Panc1 (cell line): ENCODE results near the gene C16orf86. TPM values are rescaled to one million over a fixed set of nuclear protein-coding genes. Genes with fewer than 3 reads are reported as not detected.

Source experiments
- ATAC-seq: fragments of 200-7000 bp; cut with Tn5 transposase; 2 replicates; pipeline ENCODE4 v1.9.1; 2020; ENCODE audit warnings: mild to moderate bottlenecking, moderate library complexity
- BruUV-seq: library from RNA; stranded (reverse); fragments of 400-500 nt; replicated peaks from 2 replicates; lab custom pipeline; 2021; lab: Mats Ljungman, UMichigan
- CTCF ChIA-PET: fragments of 300-600 bp; sonication (Branson Sonifier 250); formaldehyde crosslinking; loops from one replicate; lab custom pipeline; 2022; ENCODE audit warnings: antibody characterized with exemption; lab: Charles Lee
- POLR2A ChIA-PET: fragments of 300-600 bp; sonication (Branson Sonifier 250); formaldehyde crosslinking; loops from one replicate; lab custom pipeline; 2022; ENCODE audit warnings: antibody characterized with exemption; lab: Charles Lee
- DNase-seq: peaks from one replicate; pipeline ENCODE4 v3.0.0-alpha.2; 2010; ENCODE audit warnings: low read depth, low spot score
- H3K27ac ChIP-seq: 2 replicates; pipeline ENCODE4 v1.5.1; 2011; ENCODE audit warnings: mild to moderate bottlenecking, low read length, inconsistent platforms
- H3K27me3 ChIP-seq: fragments of 200-500 bp; sonication (Bioruptor generic); 2 replicates; pipeline ENCODE4 v1.6.0; 2014; ENCODE audit warnings: low read length, inconsistent platforms; ENCODE audit not compliant: control insufficient read depth, insufficient read depth
- H3K36me3 ChIP-seq: fragments of 200-500 bp; sonication (Bioruptor generic); 2 replicates; pipeline ENCODE4 v1.5.1; 2014; ENCODE audit warnings: inconsistent platforms, mild to moderate bottlenecking, low read length, moderate library complexity; ENCODE audit not compliant: control insufficient read depth, insufficient read depth
- H3K4me1 ChIP-seq: 2 replicates; pipeline ENCODE4 v1.5.1; 2011; ENCODE audit warnings: inconsistent platforms, mild to moderate bottlenecking, low read length, moderate library complexity; ENCODE audit not compliant: control insufficient read depth, insufficient read depth
- H3K4me3 ChIP-seq, 2 experiments: 2 replicates each; pipeline ENCODE4 v1.5.1; 2011 to 2012; ENCODE audit warnings: low read depth in 2 of 2, low read length in 2 of 2, mild to moderate bottlenecking in 2 of 2, inconsistent platforms in 1 of 2, moderate library complexity in 1 of 2
- H3K9me3 ChIP-seq: fragments of 200-500 bp; sonication (Bioruptor generic); 2 replicates; pipeline ENCODE4 v1.5.1; 2014; ENCODE audit warnings: low read depth, mild to moderate bottlenecking, inconsistent platforms, low read length, moderate library complexity; ENCODE audit not compliant: control insufficient read depth, insufficient read depth
- POLR2AphosphoS5 ChIP-seq: IDR thresholded peaks from 2 replicates; pipeline ENCODE4 v1.6.1; 2012; ENCODE audit warnings: mild to moderate bottlenecking, low read depth, low read length, moderate library complexity
- REST ChIP-seq, 2 experiments: IDR thresholded peaks; 2 replicates each; pipeline ENCODE4 v1.6.1; 2011 to 2012; ENCODE audit warnings: low read depth in 2 of 2, control low read depth in 1 of 2, low read length in 1 of 2, mild to moderate bottlenecking in 1 of 2, moderate library complexity in 1 of 2; ENCODE audit not compliant: insufficient read depth in 1 of 2
- TCF7L2 ChIP-seq: IDR thresholded peaks from 2 replicates; pipeline ENCODE4 v1.6.1; 2011; ENCODE audit warnings: mild to moderate bottlenecking, low read depth, low read length, inconsistent platforms
- in situ Hi-C: cut with HindIII; loops from 2 replicates; pipeline ENCODE4 v1.10.0; 2016; ENCODE audit warnings: low sequenced_read_pairs, low pct_unique_long_range_greater_than_20kb
- intact Hi-C: fragments of 100-400 bp; cut with micrococcal nuclease; formaldehyde crosslinking; loops from one replicate; pipeline ENCODE4 v1.10.0; 2022; ENCODE audit not compliant: unreplicated experiment
- total RNA-seq: library from RNA; stranded (reverse); gene quantifications from one replicate; pipeline ENCODE4 v1.2.1, GENCODE V29; 2021; ENCODE audit not compliant: unreplicated experiment
- TF ChIP-seq, protein P1 (sequence below): fragments of 450-650 bp; IDR thresholded peaks from 2 replicates; pipeline ENCODE4 v1.5.1; 2017; ENCODE audit warnings: mild to moderate bottlenecking

The C16orf86 gene
- total RNA-seq, 1 experiment from 2014 or later: 0.80 TPM

GRCh38 chr16:67713647-67714273 is 47.1 kb downstream of the C16orf86 start:
- intact Hi-C loops: no loop called here
- Histone ChIP-seq H3K27ac (no peak overlapping the region), H3K36me3 (peaks cover 4% of the 10 kb centered on the region), H3K27me3 (no peaks in the 10 kb centered on the region), H3K9me3 (no peaks in the 10 kb centered on the region), H3K4me3 (no peak overlapping the region), H3K4me1 (no peaks in the 10 kb centered on the region)
- in situ Hi-C loops: no loop called here
- CTCF ChIA-PET: no interaction called here
- DNase-seq: no peak
- no peak for ATAC-seq
- BruUV-seq: no TSS peak
- TF ChIP-seq REST (IDR thresholded peaks at IDR 0.05; ENCODE audit: insufficient read depth in 1 of 2, low read depth in 2 of 2, low read length in 1 of 2): no peak
- TF ChIP-seq, protein P1, sequence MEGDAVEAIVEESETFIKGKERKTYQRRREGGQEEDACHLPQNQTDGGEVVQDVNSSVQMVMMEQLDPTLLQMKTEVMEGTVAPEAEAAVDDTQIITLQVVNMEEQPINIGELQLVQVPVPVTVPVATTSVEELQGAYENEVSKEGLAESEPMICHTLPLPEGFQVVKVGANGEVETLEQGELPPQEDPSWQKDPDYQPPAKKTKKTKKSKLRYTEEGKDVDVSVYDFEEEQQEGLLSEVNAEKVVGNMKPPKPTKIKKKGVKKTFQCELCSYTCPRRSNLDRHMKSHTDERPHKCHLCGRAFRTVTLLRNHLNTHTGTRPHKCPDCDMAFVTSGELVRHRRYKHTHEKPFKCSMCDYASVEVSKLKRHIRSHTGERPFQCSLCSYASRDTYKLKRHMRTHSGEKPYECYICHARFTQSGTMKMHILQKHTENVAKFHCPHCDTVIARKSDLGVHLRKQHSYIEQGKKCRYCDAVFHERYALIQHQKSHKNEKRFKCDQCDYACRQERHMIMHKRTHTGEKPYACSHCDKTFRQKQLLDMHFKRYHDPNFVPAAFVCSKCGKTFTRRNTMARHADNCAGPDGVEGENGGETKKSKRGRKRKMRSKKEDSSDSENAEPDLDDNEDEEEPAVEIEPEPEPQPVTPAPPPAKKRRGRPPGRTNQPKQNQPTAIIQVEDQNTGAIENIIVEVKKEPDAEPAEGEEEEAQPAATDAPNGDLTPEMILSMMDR: no peak
- TF ChIP-seq POLR2AphosphoS5: no peak
- POLR2A ChIA-PET: interaction anchor here (0.7 kb wide), 2 partner anchors 39 to 180 kb away, joined by 3 to 11 read pairs; no protein-coding TSS in a partner anchor

DNA sequence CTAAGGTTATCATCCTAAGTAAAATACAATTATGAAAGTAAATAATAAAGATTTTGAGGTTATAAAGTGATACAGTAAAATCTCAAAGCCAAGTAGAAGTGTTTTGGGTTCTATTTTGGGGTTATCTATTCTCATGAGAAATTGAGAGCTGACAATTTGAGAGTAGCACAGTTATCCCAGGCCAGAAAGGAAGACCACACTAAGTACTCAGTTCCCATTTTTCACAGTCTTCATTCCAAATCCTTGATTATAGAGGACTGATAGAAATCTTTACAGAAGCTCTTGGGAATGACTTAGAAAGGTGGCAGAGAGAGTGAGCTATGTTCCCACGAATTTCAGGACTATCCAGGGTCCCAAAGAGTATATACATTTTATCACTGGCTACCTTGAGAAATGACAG is 47.9 kb downstream of the C16orf86 start:
- no peak for DNase-seq
- CTCF ChIA-PET: no interaction called here
- BruUV-seq: no TSS peak

More for the DNA sequence above, 47.9 kb downstream of the C16orf86 start:
- no peak for TF ChIP-seq POLR2AphosphoS5
- TF ChIP-seq TCF7L2: no peak
- no peak for TF ChIP-seq REST (IDR thresholded peaks at IDR 0.05; ENCODE audit: insufficient read depth in 1 of 2, low read depth in 2 of 2, low read length in 1 of 2)
- Histone ChIP-seq H3K27ac (no peak overlapping the region), H3K27me3 (no peaks in the 10 kb centered on the region), H3K4me1 (no peaks in the 10 kb centered on the region), H3K4me3 (no peak overlapping the region), H3K9me3 (no peaks in the 10 kb centered on the region), H3K36me3 (peaks cover 4% of the 10 kb centered on the region)
- in situ Hi-C loops: no loop called here
- no peak for ATAC-seq
- intact Hi-C loops: no loop called here
- POLR2A ChIA-PET: interaction anchor here (0.7 kb wide), 2 partner anchors 39 to 181 kb away, joined by 3 to 11 read pairs; no protein-coding TSS in a partner anchor
